Esophagus squamous epithelium (tissue), 4 donors: ENCODE results near the gene RSPO3.

Experiments used
- POLR2A ChIP-seq, 4 donors: fragments of 450-650 bp; IDR thresholded peaks; one replicate each; pipeline ENCODE4 v1.6.1; 2017; ENCODE audit warnings: antibody characterized with exemption in 4 of 4, mild to moderate bottlenecking in 4 of 4, moderate library complexity in 3 of 4
- TF ChIP-seq, protein P1 (sequence below), 6 experiments: fragments of 450-650 bp in 4 of 6; fragments of 200-600 bp in 2 of 6; sonication (generic) in 2 of 6; IDR thresholded peaks; one replicate each; pipeline ENCODE4 v1.5.1; 2016 to 2019; ENCODE audit warnings: antibody characterized with exemption in 6 of 6, mild to moderate bottlenecking in 4 of 6, moderate library complexity in 4 of 6

DNA sequence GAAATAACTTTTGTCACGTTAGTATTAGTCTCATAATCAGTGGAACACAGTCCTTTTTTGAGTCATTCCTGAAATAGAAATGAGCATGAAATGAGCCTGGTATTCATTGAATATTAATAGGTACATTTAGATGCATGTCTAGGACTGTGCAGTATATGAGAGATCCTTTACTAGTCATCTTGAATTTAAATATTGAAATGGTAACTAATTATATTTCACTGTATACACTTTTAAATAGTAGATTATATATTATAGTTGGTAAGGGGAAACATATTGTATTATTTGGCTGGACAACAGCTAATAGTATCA lies 59.4 kb downstream of the RSPO3 start:
- TF ChIP-seq, protein P1, sequence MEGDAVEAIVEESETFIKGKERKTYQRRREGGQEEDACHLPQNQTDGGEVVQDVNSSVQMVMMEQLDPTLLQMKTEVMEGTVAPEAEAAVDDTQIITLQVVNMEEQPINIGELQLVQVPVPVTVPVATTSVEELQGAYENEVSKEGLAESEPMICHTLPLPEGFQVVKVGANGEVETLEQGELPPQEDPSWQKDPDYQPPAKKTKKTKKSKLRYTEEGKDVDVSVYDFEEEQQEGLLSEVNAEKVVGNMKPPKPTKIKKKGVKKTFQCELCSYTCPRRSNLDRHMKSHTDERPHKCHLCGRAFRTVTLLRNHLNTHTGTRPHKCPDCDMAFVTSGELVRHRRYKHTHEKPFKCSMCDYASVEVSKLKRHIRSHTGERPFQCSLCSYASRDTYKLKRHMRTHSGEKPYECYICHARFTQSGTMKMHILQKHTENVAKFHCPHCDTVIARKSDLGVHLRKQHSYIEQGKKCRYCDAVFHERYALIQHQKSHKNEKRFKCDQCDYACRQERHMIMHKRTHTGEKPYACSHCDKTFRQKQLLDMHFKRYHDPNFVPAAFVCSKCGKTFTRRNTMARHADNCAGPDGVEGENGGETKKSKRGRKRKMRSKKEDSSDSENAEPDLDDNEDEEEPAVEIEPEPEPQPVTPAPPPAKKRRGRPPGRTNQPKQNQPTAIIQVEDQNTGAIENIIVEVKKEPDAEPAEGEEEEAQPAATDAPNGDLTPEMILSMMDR (IDR thresholded peaks at IDR 0.05), result no peak
- TF ChIP-seq POLR2A (IDR thresholded peaks at IDR 0.05), result no peak
